ENCODE results near the gene HMGN4.

The HMGN4 gene

GRCh38 chr6:26533532-26533931, 4.6 kb upstream of the HMGN4 start:
- CTCF ChIA-PET = interaction anchor here (0.7 kb wide), 1 partner anchor 593 kb away, joined by 4 read pairs; no protein-coding TSS in a partner anchor
- POLR2A ChIA-PET = interaction anchor here (0.8 to 1.8 kb wide), 10 partner anchors 11 to 511 kb away, joined by 3 to 8 read pairs (median 4); no protein-coding TSS in a partner anchor
- TF ChIP-seq NFRKB (IDR thresholded peaks at IDR 0.05) (no peak), FOXA1 (IDR thresholded peaks at IDR 0.05) (no peak), SP1 (IDR thresholded peaks at IDR 0.05) (no peak), PKNOX1 (IDR thresholded peaks at IDR 0.05) (no peak), FOXK2 (IDR thresholded peaks at IDR 0.05) (no peak), FOXM1 (IDR thresholded peaks at IDR 0.05; ENCODE audit: borderline replicate concordance) (no peak), ELF4 (IDR thresholded peaks at IDR 0.05) (no peak), ZNF384 (IDR thresholded peaks at IDR 0.05) (no peak), L3MBTL2 (conservative IDR thresholded peaks at IDR 0.05) (no peak), LEF1 (IDR thresholded peaks at IDR 0.05; ENCODE audit: borderline replicate concordance) (no peak), ARNT (IDR thresholded peaks at IDR 0.05) (no peak), CTBP1 (IDR thresholded peaks at IDR 0.05; ENCODE audit: borderline replicate concordance) (no peak), TARDBP (IDR thresholded peaks at IDR 0.05) (no peak)
- no peak for DNase-seq (ENCODE audit: extremely low spot score)

GRCh38 chr6:26534681-26535465, 3.3 kb upstream of the HMGN4 start:
- TF ChIP-seq NFRKB (IDR thresholded peaks at IDR 0.05) (no peak), PKNOX1 (IDR thresholded peaks at IDR 0.05) (no peak), ELF4 (IDR thresholded peaks at IDR 0.05) (no peak), FOXA1 (IDR thresholded peaks at IDR 0.05) (no peak), ZNF384 (IDR thresholded peaks at IDR 0.05) (no peak), FOXK2 (IDR thresholded peaks at IDR 0.05) (no peak), FOXM1 (IDR thresholded peaks at IDR 0.05; ENCODE audit: borderline replicate concordance) (no peak), SUZ12 (IDR thresholded peaks at IDR 0.05) (no peak), L3MBTL2 (conservative IDR thresholded peaks at IDR 0.05) (no peak), LEF1 (IDR thresholded peaks at IDR 0.05; ENCODE audit: borderline replicate concordance) (no peak), CTBP1 (IDR thresholded peaks at IDR 0.05; ENCODE audit: borderline replicate concordance) (no peak), TARDBP (IDR thresholded peaks at IDR 0.05) (no peak), SP1 (IDR thresholded peaks at IDR 0.05) (no peak), BHLHE40 (IDR thresholded peaks at IDR 0.05; ENCODE audit: borderline replicate concordance) (no peak), ARNT (IDR thresholded peaks at IDR 0.05) (no peak)
- POLR2A ChIA-PET = interaction anchor here (3.2 to 4.0 kb wide), 2 partner anchors 13 to 336 kb away, joined by 8 to 22 read pairs; a partner anchor contains a TSS
- CTCF ChIA-PET = no interaction called here
- no peak for DNase-seq (ENCODE audit: extremely low spot score)

DNA sequence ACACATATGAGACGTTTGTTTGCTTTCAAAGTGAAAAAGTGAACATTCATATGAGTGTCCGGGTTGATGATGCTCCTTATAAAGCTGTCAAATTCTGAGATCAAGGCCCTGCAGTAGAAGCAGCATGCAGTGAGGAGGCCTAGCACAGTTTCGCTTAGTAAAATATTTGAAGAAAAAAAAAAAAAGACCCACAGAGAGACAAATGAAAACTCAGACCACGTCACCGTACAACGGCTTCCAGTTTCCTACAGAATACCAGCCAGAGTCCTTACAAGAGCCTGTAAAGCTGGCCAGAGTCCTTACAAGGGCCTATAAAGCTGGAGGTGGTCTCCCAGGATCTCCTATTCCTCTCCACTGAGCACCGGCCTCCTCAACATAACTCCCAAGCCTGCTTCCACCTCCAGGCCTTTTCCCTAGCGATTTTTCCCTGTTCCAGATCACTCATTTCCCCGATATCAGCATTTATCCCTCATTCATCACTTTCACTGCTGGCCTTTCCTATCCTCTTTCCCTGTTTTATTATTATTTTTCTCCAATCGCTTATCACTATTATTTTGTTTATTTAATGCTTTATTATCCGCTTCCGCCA, 1.5 kb upstream of the HMGN4 start:
- ChIA-PET POLR2A (interaction anchor here (0.8 to 4.0 kb wide), 14 partner anchors 9 to 413 kb away, joined by 3 to 45 read pairs (median 6); a partner anchor contains a TSS), CTCF (interaction anchor here (0.6 kb wide), 1 partner anchor 204 kb away, joined by 3 read pairs; no protein-coding TSS in a partner anchor)
- TF ChIP-seq PKNOX1 (IDR thresholded peaks at IDR 0.05) (peak; percentile 49), ZNF384 (IDR thresholded peaks at IDR 0.05) (peak; percentile 91), ARNT (IDR thresholded peaks at IDR 0.05) (no peak)
- no peak for DNase-seq (ENCODE audit: extremely low spot score)

- DNase-seq (ENCODE audit: extremely low spot score) = peak; percentile 71
- ChIA-PET CTCF (interaction anchor here (0.6 to 1.1 kb wide), 5 partner anchors 13 to 287 kb away, joined by 3 to 4 read pairs (median 3); a partner anchor contains a TSS), POLR2A (interaction anchor here (0.7 to 4.0 kb wide), 27 partner anchors 9 to 1937 kb away, joined by 3 to 45 read pairs (median 5); partner anchors contain the start of gene BTN2A1)
- TF ChIP-seq SP1 (IDR thresholded peaks at IDR 0.05) (no peak), NFRKB (IDR thresholded peaks at IDR 0.05) (peak; percentile 9; the same call in 1 of the 2 replicates), HDGF (IDR thresholded peaks at IDR 0.05; ENCODE audit: borderline replicate concordance) (no peak), PKNOX1 (IDR thresholded peaks at IDR 0.05) (no peak), FOXA1 (IDR thresholded peaks at IDR 0.05) (no peak), ZNF384 (IDR thresholded peaks at IDR 0.05) (no peak), CTBP1 (IDR thresholded peaks at IDR 0.05; ENCODE audit: borderline replicate concordance) (no peak), FOXK2 (IDR thresholded peaks at IDR 0.05) (no peak), ELF4 (IDR thresholded peaks at IDR 0.05) (no peak), LEF1 (IDR thresholded peaks at IDR 0.05; ENCODE audit: borderline replicate concordance) (no peak; the same call in 1 of the 2 replicates), TARDBP (IDR thresholded peaks at IDR 0.05) (no peak; the same call in 1 of the 2 replicates), BHLHE40 (IDR thresholded peaks at IDR 0.05; ENCODE audit: borderline replicate concordance) (no peak), ARNT (IDR thresholded peaks at IDR 0.05) (0 out of 2 replicates have a peak, but pooled peaks have one; percentile 6), L3MBTL2 (conservative IDR thresholded peaks at IDR 0.05) (peak; percentile 76), FOXM1 (IDR thresholded peaks at IDR 0.05; ENCODE audit: borderline replicate concordance) (no peak; the same call in 1 of the 2 replicates), SUZ12 (IDR thresholded peaks at IDR 0.05) (no peak)
Observed at GRCh38 chr6:26537160-26537845, 863 bp upstream of the HMGN4 start.
